SK-MEL-5 (cell line): ENCODE data around the gene HOGA1. TPM values are rescaled to one million over a fixed set of nuclear protein-coding genes. Genes with fewer than 3 reads are reported as not detected.
"Not testable (repeated sequence)": the region's sequence is repeated elsewhere in the genome, so short reads cannot be mapped to it uniquely, and the experiment has no call there.

Source experiments
- DNase-seq: peaks from one replicate; pipeline ENCODE4 v3.0.0-alpha.2; 2016; ENCODE audit warnings: low read depth, low spot score
- in situ Hi-C: cut with HindIII; loops from 2 replicates; pipeline ENCODE4 v1.10.0; 2016; ENCODE audit warnings: low sequenced_read_pairs, high pct_unique_total_duplicates, low pct_unique_long_range_greater_than_20kb
- total RNA-seq: library from RNA; depleted of rRNA; stranded (reverse); fragments of >200 nt; shearing (Covaris generic); gene quantifications from 2 replicates; pipeline ENCODE4 v1.2.3, GENCODE V29; 2014

The HOGA1 gene
- total RNA-seq, 1 experiment from 2014 or later, result 2.1 TPM

DNA sequence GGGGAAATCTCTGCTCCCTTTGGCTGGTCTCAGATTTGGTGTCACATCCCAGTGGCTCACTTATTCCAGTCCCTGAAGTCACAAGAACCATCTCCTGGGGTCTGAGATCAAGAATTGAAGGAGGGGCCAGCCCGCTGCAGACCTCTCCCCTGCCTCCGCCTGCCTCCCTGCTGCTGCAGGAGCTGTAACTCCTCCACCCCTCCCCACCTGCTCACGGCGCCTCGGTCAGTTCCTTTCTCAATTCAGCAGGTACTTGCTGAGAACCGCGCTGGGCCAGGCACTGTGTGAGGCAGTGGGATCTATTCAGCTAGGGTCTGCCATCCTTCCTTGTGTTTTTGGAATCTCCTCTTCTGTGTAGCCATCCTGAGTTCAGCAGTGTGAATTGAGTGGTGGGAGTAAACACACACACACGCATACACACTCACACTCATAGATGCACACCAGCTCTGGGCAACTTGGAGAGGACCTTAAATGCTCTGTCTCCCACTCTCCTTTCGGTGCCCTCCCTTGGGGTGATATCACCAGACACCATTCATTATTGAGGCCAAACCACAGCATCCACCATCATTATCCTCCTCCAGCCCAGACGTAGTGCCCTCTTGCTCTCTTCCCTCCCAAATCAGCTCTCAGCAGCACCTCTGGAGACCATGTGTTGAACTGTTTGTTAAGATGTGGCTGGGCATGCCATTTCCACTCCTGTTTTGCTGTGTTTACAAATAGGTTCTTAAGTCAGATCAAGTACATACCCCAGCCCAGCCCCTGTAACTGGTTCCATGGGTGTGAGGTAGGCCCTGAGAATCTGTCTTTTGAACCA is 33.6 kb upstream of the HOGA1 start:
- in situ Hi-C loops, result no loop called here
- no peak for DNase-seq

DNA sequence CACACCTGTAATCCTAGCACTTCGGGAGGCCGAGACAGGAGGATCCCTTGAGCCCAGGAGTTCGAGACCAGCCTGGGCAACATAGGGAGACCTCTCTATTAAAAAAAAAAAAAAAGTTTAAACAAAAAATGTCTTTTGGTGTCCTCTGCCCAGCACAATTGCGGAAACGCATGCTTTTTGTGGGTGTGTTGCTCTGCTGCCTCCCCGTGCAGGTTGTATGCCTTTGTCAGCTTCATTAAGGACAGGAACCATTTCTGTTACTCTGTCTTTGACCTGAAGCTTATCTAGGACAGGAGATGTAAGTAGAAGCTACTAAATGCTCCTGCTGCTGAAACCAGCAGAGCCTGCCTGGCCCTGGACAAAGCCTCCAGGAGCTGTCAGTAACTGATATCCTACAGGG is 32.9 kb upstream of the HOGA1 start:
- in situ Hi-C loops, result no loop called here
- no peak for DNase-seq

DNA sequence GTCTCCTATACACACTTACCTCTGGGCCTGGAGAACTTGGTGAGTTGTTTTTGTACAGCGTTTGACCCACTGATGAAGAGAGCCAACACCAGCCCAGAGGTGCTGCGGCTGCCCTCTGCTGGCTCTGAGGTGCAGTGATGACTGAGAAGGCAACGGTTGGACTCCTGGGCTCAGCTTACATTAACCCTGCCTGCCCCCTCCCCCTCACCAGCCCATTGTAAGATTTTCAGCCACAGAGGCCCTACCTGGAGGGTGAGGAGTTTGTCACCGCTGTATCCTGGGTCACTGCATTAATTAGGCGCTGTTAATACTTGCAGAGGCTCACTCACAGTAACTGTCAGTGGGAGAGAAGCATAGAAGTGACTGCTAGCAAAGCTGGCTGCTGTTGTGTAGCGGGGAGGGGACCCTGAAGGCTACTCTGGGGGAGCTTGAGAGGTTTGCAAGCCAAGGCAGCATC is 30.6 kb upstream of the HOGA1 start:
- in situ Hi-C loops, result no loop called here

DNA sequence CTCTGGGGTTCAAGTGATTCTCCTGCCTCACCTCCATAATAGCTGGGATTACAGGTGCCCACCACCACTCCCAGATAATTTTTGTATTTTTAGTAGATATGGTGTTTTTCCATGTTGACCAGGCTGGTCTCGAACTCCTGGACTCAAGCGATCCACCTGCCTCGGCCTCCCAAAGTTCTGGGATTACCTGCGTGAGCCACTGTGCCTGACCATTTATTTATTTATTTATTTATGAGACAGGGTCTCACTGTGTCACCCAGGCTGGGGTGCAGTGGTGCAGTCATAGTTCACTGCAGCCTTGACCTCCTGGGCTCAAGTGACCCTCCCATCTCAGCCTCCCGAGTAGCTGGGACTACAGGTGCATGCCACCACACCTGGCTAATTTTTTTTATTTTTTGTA is 29.9 kb upstream of the HOGA1 start:
- DNase-seq, in situ Hi-C loops: not testable (repeated sequence)

More for the DNA sequence above, 30.6 kb upstream of the HOGA1 start:
- peak; percentile 51 for DNase-seq

DNA sequence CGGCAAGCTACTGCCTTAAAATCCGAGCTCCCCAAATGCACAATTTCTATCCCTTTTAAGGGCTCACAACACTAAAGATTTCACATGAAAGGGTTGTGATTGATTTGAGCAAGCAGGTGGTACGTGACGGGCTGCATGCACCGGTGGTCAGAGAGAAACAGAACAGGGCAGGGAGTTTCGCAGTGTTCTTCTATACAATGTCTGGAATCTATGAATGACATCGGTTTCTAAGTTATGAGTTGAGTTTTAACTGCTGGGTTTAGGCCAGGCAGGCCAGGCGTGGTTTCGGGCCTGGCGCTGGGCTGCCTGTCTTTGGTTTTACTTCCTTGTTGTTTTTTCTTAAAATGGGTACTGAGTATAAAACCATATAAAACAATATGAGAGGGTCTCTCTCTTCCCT is 28.6 kb upstream of the HOGA1 start:
- in situ Hi-C loops, DNase-seq: not testable (repeated sequence)

DNA sequence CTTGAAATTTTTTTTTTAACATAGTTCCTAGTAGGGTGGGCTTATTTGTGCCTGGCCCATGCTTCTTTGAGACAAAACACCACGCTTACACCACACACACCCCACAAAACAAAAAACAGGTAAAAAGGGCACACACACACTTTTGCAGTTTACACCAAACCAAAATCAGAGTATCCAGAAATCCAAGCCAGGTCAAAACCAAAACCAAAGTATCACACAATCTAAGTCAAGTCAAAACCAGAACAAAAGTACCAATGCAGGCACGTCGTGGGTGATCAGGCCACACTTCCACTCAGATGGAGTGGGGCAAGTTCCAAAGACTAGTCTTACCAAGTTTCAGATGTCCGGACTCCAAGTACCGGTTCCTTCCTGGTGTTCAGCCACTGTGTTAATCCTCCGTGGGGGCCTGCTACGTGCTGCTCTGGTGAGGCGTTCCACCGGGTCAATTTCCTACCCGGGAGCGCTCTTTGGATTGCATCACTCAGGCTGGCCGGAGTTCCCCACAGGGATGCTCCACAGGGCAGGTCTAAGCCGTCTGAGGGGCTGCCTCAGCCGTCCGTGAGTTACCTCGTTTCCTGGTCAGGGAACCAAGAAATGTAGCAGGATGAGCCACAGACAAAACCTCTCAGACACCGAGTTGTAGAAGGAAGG is 23.3 kb upstream of the HOGA1 start:
- DNase-seq, in situ Hi-C loops: not testable (repeated sequence)

DNA sequence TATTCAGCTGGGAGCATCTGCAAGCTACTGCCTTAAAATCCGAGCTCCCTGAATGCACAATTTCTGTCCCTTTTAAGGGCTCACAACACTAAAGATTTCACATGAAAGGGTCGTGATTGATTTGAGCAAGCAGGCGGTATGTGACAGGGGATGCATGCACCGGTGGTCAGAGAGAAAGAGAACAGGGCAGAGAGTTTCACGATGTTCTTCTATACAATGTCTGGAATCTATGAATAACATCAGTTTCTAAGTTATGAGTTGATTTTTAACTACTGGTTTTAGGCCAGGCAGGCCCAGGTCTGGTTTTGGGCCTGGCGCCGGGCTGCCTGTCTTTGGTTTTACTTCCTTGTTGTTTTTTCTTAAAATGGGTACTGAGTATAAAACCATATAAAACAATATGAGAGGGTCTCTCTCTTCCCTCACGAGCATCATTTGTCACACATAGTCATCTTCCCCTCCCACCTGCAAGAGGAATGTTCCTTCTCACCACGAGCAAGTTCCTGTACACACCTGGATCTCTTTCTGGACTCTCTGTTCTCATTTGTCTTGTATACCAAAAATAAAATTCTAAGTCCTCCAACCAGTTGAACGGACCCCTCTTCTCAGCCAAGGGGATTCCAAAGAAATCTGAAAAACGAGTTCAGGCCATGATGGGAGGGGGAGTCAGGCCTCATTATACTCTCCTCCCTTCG is 22.7 kb upstream of the HOGA1 start:
- in situ Hi-C loops, result not testable (repeated sequence)

DNA sequence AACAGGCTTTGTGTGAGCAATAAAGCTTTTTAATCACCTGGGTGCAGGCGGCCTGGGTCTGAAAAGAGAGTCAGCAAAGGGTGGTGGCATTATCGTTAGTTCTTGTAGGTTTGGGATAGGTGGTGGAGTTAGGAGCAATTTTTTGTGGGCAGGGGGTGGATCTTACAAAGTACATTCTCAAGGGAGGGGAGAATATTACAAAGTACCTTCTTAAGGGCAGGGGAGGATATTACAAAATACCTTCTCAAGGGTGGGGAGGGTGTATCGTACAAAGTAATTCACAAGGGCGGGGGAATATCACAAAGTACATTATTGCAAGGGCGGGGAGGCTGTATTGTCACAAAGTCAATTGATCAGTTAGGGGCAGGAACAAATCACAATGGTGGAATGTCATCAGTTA is 21.9 kb upstream of the HOGA1 start:
- DNase-seq, in situ Hi-C loops: not testable (repeated sequence)

More for the DNA sequence above, 22.7 kb upstream of the HOGA1 start:
- not testable (repeated sequence) for DNase-seq

DNA sequence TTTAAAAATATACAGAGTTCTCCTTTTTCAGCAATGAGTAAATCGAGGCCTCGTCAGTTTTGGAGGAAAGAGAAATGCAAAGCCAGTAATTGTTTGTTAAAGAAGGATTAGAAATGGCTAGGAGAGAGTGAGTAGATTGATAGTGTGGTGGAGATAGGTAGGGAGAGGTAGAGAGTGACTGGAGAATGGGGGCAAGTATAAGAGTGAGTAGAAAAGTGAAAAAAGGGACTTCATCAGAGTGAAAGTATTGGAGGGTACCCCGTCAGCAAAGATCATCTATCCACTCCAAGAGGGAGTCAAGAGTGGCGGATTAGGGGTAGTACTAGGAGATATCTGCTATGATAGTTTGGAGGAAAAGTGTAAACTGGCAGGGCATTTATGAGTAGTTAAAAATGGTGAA is 20.9 kb upstream of the HOGA1 start:
- in situ Hi-C loops, result no loop called here

DNA sequence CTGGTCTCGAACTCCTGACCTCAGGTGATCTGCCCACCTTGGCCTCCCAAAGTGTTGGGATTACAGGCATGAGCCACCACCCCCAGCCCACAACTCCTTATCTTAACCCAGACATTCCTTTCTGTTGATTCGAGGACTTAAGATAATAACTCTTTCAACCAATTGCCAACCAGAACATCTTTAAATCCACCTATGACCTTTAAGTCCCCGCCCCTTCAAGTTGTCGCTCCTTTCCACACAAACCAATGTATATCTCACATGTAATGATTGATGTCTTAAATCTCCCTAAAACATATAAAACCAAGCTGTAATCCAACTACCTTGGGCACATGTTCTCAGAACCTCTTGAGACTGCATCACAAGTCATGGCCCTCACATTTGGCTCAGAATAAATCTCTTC is 19.4 kb upstream of the HOGA1 start:
- in situ Hi-C loops, result no loop called here
- no peak for DNase-seq

More for the DNA sequence above, 20.9 kb upstream of the HOGA1 start:
- DNase-seq, result no peak

DNA sequence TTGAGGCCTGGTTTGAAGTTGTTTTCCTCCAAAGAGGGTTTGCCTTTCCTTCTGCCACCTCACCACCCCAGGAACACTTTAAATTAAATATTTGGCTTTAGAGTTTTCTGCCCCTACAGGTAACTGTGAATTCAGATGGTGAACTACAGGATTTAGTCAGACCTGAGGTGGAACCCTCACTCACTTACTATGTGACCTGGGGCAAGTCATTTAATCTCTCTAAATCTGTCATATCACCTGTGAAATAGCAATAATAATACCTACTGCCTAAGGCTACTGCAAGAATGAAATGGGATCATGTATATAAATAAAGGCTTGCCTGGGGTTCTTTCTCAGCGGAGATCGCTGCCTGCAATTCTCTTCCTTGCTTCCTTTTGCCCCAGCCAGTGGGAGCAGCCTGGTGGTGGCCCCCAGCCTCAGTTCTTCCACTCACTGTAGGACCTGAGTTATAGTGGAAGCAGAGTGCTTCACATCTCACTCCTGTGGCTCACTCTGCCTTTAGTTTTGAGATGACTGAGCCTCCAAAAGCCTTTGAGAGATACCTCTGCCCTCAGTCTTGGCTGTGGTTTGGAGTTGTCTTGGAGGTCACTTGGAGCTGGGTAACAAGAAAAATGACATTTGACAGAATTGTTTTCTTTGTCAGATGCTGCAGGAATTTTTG is 17.7 kb upstream of the HOGA1 start:
- in situ Hi-C loops, result no loop called here
- DNase-seq, result no peak

DNA sequence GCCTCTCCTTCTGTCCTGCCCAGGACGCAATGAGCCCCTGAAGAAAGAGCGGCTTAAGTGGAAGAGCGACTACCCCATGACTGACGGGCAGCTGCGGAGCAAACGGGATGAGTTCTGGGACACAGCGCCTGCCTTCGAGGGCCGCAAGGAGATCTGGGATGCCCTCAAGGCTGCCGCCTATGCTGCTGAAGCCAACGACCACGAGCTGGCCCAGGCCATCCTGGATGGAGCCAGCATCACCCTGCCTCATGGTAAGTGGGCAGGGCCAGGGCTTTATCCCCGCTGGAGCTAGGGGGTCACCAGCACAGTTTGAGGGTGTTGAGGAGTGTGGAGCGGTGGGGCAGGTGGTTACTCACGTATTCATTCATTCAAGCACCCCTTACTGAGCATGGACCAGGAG is 16.3 kb upstream of the HOGA1 start:
- in situ Hi-C loops, result no loop called here
- no peak for DNase-seq

DNA sequence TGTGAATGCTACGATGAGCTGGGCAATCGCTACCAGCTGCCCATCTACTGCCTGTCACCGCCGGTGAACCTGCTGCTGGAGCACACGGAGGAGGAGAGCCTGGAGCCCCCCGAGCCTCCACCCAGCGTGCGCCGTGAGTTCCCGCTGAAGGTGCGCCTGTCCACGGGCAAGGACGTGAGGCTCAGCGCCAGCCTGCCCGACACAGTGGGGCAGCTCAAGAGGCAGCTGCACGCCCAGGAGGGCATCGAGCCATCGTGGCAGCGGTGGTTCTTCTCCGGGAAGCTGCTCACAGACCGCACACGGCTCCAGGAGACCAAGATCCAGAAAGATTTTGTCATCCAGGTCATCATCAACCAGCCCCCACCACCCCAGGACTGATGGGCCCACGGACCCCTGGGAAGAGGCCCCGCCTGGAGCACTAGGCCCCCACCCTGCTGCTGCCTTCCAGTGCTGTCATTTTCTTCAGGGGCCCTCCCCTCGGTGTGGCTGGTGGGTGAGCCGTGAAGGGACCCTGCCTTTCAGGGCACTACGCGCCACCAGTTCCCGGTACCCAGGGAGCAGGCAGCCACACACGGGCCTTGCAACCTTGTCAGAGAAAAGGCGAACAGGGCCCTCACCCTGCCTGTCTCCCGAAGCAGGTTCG is 13.9 kb upstream of the HOGA1 start:
- in situ Hi-C loops, result no loop called here
- no peak for DNase-seq

DNA sequence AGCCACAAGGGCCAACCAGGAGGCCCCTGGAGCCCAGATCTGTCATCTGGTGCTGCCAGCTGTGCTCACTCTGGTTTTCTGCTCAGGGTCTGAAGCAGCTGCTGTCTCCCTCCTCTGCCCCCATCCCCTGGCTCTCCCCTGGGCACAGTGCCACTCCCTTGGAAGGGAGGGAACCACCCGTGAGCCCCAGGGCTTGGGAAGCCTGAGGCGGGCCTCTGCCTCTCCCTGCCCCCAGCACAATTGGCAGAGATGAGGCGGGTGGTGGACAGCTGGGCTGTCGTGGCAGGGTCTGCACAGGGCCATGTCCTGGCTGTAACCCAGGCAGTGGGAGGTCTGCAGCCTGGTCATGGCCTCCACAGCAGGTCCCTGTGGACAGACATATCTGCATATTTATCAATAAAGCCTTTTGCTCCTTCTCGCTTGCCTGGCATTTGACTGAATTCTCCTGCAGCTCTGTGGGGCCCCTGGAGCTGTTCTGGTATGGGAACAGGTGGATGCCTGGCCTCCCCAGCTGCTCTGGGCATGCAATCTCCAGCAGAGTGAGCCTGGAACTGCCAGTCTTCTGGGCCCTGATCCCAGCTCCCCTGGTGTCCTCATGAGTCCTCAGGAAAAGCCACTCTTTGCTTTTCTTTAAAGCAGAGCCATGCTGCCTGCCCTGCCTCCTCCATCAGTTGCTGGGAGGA is 13.3 kb upstream of the HOGA1 start:
- in situ Hi-C loops, result no loop called here
- DNase-seq, result no peak

DNA sequence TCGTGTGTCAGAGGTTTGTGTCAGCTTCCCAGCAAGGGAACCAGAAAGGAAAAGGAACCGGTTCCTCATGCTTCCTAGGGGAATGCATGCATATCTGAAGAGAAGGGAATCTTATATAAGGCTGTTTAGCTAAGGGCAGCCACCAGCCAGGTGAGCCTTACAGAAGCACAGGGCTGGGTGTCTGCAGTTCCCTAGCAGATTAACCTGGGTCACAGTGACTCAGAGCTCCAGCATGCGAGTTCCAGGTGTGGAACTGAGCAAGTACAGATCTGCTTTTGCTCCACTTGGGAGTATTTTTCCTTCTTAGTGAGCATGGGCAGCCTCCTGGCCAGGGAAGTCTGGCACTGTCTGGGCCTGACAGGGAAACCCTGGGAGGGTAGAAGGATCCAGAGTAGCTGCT is 12.6 kb upstream of the HOGA1 start:
- DNase-seq, result no peak
- in situ Hi-C loops, result no loop called here

DNA sequence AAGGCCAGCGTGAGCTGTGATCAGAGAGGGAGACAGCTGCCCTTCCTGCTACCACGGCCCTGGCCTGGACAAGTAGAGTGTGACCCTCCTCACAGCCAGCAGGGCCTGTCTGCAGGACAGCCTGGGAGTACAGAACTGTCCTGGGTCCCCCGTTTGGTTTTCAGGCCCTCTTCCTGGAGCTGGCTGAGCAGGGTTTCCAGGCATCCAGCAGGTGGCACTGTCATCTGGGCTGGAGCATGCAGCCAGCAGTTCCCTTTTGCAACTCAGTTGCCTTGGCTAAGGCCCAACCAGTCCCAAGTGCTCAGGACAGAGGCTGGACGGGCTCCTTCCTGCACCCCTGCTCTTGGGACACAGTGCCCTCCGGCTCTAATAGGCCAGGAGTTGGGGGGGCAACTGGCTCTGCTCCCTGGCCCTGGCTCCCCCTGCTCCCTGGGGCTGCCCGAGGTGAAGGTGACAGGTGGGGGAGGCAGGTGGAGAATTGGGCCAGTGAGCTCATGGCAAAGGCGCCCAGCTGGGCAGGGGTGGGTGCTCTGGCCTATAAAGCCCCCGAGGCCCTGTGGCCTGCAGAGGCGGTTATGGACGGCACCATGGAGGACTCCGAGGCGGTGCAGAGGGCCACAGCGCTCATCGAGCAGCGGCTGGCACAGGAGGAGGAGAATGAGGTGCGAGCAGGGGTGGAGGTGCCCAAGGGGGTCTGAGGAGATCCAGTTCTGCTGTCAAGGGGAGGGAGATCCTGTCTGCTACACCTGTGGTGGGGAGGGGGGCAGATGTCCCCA is 11.8 kb upstream of the HOGA1 start, which contains the start of gene ANKRD2:
Gene ANKRD2, plus strand, starts transcription at position 566 of the 776 bp plus-strand sequence. Its CDS starts 10 bp downstream, at position 576.
- in situ Hi-C loops, result no loop called here
- peak; percentile 76 for DNase-seq
